Fibroblast of the aortic adventitia (primary cell): Measurements from ENCODE around the gene SMIM44. TPM values are rescaled to one million over a fixed set of nuclear protein-coding genes. Genes with fewer than 3 reads are reported as not detected.

Source experiments
- DNase-seq: peaks from one replicate; pipeline ENCODE4 v3.0.0-alpha.2; 2010; ENCODE audit warnings: low read depth
- H3K4me3 ChIP-seq: 2 replicates; pipeline ENCODE4 v1.5.1; 2011; ENCODE audit warnings: low read depth, mild to moderate bottlenecking, control low read depth, low read length, moderate library complexity
- CTCF ChIP-seq: IDR thresholded peaks from 2 replicates; pipeline ENCODE4 v1.5.1; 2011; ENCODE audit warnings: mild to moderate bottlenecking, low read length, control low read depth, inconsistent platforms; ENCODE audit not compliant: insufficient read depth
- total RNA-seq: library from RNA; depleted of rRNA; stranded (reverse); fragments of >200 nt; gene quantifications from 2 replicates; pipeline ENCODE4 v1.2.3, GENCODE V29; 2012; ENCODE audit warnings: low replicate concordance

Gene SMIM44
- total RNA-seq, 1 donor = not detected

DNA sequence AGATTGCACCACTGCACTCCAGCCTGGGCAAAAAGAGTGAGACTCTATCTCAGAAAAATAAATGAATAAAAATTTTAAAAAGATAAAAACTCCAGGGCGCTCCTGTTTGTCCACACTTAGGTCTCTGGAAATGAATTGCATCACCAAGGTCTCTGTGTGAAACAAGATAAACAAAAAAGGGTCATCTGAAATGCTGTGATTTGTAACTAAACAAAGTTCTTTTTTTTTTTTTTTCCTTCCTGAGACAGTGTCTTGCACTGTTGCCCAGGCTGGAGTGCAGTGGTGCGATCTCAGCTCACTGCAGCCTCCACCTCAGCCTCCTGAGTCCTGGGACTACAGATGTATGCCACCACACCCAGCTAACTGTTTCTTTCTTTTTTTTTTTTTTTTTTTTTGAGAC lies 34.4 kb upstream of the SMIM44 start:
- DNase-seq = no peak
- H3K4me3 ChIP-seq = no peak overlapping the region
- TF ChIP-seq CTCF = no peak

DNA sequence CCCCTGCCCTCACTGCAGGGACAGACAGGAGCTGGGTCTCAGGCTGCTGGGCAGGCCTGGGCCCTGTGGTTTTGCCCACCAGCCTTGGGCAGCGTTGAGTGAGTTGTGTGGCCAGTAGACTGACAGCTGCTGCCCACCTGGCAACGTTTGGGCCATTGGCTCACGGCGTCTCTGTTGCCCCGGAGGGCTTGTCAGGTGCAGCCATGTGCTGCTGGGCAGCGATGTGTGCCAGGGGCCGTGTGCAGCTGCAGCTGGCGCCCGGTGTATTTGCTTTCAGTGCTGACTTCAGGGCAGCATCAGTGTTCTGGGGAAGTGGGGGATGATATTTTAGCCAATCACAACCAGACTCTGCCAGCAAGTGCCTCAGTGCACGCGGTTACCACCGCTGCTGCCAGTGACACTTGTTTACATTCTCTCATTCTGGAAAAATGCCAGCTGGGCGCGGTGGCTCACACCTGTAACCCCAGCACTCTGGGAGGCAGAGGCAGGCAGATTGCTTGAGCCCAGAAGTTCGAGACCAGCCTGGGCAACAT lies 33.5 kb upstream of the SMIM44 start:
- no peak for DNase-seq
- TF ChIP-seq CTCF = no peak
- H3K4me3 ChIP-seq = no peak overlapping the region

GRCh38 chr19:3515891-3516422 lies 32.7 kb upstream of the SMIM44 start:
- no peak for TF ChIP-seq CTCF
- peak; percentile 21 for DNase-seq
- no peak overlapping the region for H3K4me3 ChIP-seq

- TF ChIP-seq CTCF = no peak
- no peak for DNase-seq
- H3K4me3 ChIP-seq = no peak overlapping the region
Observed at GRCh38 chr19:3514930-3515329, 31.7 kb upstream of the SMIM44 start.

DNA sequence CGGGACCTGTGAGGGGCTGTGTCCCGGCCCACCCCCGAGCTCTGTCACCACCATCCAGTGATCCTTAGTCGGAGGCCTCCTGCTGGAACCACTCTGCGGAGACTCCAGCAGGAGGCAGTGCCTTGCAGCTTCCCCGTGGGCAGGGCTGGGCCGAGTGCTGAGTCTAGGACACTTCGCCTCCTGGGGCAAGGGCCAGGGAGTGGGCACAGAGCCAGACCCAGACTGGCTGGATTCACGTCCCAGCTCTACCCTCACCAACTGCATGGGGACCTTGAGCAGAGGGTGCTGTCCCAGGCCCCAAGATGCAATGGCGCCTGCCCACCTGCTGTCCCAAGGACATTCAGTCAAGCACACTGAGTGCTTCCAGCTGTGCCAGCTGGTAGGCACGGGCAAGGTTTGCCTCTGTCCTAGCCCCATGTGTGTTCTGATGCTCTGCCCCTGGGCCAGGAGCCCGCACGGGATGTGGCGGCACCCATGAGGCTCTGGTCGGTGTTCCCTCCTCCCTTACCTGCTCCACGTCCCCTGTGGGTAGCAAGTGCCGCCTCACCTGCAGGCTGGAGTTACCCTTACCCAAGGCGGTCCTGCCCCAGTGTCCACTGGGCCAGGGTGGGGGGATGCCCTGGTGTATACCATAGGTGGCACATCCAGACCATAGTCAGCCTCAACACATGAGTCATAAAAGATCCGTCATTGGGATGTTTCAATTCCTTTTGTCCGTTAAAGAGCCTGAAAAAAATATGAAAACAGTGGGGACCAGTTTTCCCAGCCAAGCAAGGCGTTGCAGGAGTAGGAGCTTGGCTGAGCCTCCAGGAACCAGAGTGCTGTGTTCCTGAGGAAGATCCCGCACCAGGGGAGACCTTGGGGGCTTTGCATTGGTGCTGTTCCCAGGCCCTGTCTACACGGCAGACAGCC lies 30.2 kb upstream of the SMIM44 start:
- DNase-seq = no peak
- no peak overlapping the region for H3K4me3 ChIP-seq
- no peak for TF ChIP-seq CTCF

DNA sequence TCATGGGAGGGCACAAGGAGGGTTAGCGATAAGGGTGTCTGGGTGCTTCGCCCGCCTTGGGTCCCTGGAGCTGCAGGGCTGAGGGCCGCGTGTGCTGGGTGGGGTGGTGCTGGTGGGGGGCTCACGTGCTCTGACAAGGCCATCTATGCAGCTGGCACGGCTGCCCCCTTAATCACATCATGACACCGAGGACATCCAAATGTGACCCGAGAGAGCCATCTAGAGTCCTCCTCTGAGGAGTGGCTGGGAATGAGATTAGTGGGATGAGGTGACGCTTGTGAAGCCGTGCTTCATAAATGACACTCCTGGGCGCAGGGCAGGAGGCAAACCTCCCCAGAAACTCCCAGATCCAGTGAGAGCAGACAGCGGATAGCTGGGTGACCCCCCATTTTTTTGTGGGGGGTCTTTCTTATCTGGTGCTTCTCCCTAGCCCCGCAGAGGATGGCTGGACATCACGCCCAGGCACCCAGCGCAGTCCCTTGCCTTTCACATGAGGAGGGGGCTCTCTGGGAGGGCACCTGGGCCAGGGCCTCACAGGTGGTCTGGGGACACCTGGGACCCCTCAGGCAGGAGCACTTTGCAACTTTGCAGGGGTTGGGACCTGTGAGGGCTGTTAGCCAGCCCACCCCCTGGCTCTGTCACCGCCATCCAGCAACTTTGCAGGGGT lies 29.5 kb upstream of the SMIM44 start:
- TF ChIP-seq CTCF = no peak
- no peak overlapping the region for H3K4me3 ChIP-seq
- no peak for DNase-seq
